MM.1S (cell line): ENCODE measurements around the gene PATE1.
"Not testable (repeated sequence)": the region's sequence is repeated elsewhere in the genome, so short reads cannot be mapped to it uniquely, and the experiment has no call there.

ENCODE experiments used
- DNase-seq: peaks from one replicate; pipeline ENCODE4 v3.0.0-alpha.2; 2015
- H2AFZ ChIP-seq: fragments of 300-600 bp; sonication (generic); 2 replicates; pipeline ENCODE4 v1.6.0; 2016; ENCODE audit warnings: antibody characterized with exemption, low read length
- H3F3A ChIP-seq: fragments of 300-600 bp; sonication (generic); 2 replicates; pipeline ENCODE4 v1.6.1; 2016; ENCODE audit warnings: mild to moderate bottlenecking, antibody characterized with exemption, low read length, moderate library complexity, mixed read lengths; ENCODE audit not compliant: insufficient read depth
- H3K27ac ChIP-seq: fragments of 300-600 bp; sonication (generic); 2 replicates; pipeline ENCODE4 v1.5.1; 2016; ENCODE audit warnings: mild to moderate bottlenecking, low read length
- H3K27me3 ChIP-seq: fragments of 300-600 bp; sonication (generic); replicated peaks from 2 replicates; pipeline ENCODE4 v1.6.0; 2016; ENCODE audit warnings: low read length; ENCODE audit not compliant: insufficient read depth
- H3K36me3 ChIP-seq: fragments of 300-600 bp; sonication (generic); replicated peaks from 2 replicates; pipeline ENCODE4 v1.6.1; 2016; ENCODE audit warnings: mild to moderate bottlenecking, low read length, mixed read lengths; ENCODE audit not compliant: insufficient read depth
- H3K4me1 ChIP-seq: fragments of 300-600 bp; sonication (generic); 2 replicates; pipeline ENCODE4 v1.6.1; 2016; ENCODE audit warnings: low read length, mixed read lengths
- H3K4me2 ChIP-seq: fragments of 300-600 bp; sonication (generic); 2 replicates; pipeline ENCODE4 v1.6.0; 2016; ENCODE audit warnings: low read depth, low read length
- H3K4me3 ChIP-seq: fragments of 300-600 bp; sonication (generic); 2 replicates; pipeline ENCODE4 v1.5.1; 2016; ENCODE audit warnings: low read length, mixed read lengths
- H3K79me2 ChIP-seq: fragments of 300-600 bp; sonication (generic); 2 replicates; pipeline ENCODE4 v1.6.1; 2016; ENCODE audit warnings: mixed run types, low read length, mixed read lengths
- H3K9ac ChIP-seq: fragments of 300-600 bp; sonication (generic); 2 replicates; pipeline ENCODE4 v1.6.1; 2016; ENCODE audit warnings: low read length, mixed read lengths
- H3K9me2 ChIP-seq: fragments of 300-600 bp; sonication (generic); replicated peaks from 2 replicates; pipeline ENCODE4 v1.6.1; 2016; ENCODE audit warnings: mild to moderate bottlenecking, low read length, mixed read lengths; ENCODE audit not compliant: insufficient read depth
- H3K9me3 ChIP-seq: fragments of 300-600 bp; sonication (generic); replicated peaks from 2 replicates; pipeline ENCODE4 v1.6.1; 2016; ENCODE audit warnings: mild to moderate bottlenecking, low read length, mixed read lengths; ENCODE audit not compliant: insufficient read depth
- H4K20me1 ChIP-seq: fragments of 300-600 bp; sonication (generic); 2 replicates; pipeline ENCODE4 v1.6.1; 2016; ENCODE audit warnings: mild to moderate bottlenecking, low read length, moderate library complexity, mixed read lengths; ENCODE audit not compliant: insufficient read depth
- EZH2 ChIP-seq: fragments of 300-600 bp; sonication (generic); optimal IDR thresholded peaks from 2 replicates; pipeline ENCODE3; 2017; ENCODE audit warnings: low read depth, mild to moderate bottlenecking, antibody characterized with exemption, low read length, mixed read lengths
- EZH2phosphoT487 ChIP-seq: fragments of 300-600 bp; sonication (generic); IDR thresholded peaks from 2 replicates; pipeline ENCODE4 v1.6.1; 2018; ENCODE audit warnings: antibody characterized with exemption, low read length
- TF ChIP-seq, protein P1 (sequence below): fragments of 300-600 bp; sonication (generic); IDR thresholded peaks from 2 replicates; pipeline ENCODE4 v1.5.1; 2016; ENCODE audit warnings: antibody characterized with exemption, low read length, mixed read lengths

Gene PATE1, protein sequence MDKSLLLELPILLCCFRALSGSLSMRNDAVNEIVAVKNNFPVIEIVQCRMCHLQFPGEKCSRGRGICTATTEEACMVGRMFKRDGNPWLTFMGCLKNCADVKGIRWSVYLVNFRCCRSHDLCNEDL

DNA sequence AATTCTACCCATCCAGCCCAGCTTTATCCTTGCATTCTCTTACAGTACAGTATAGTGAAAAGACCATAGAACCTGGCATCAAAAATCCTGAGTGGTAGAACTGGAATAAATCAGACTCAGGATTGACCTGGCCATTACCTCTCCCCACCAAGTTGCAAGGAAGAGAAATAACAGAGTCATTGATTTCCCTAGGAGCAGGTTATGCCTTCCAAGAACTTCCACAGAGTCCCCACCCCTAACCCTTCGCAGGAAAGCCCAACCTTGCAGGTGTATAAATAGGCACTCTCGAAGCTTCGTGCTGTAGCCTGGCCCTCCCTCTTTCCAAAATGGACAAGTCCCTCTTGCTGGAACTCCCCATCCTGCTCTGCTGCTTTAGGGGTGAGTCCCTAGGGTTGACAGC is at the start of gene PATE1:
Gene PATE1, plus strand, starts transcription at position 301 of the 400 bp plus-strand sequence. Its CDS starts 26 bp downstream, at position 327.
- H3K27ac ChIP-seq: no peak within 1 kb of the TSS
- H3K27me3 ChIP-seq: no peaks in the 10 kb centered on the region
- TF ChIP-seq, protein P1, sequence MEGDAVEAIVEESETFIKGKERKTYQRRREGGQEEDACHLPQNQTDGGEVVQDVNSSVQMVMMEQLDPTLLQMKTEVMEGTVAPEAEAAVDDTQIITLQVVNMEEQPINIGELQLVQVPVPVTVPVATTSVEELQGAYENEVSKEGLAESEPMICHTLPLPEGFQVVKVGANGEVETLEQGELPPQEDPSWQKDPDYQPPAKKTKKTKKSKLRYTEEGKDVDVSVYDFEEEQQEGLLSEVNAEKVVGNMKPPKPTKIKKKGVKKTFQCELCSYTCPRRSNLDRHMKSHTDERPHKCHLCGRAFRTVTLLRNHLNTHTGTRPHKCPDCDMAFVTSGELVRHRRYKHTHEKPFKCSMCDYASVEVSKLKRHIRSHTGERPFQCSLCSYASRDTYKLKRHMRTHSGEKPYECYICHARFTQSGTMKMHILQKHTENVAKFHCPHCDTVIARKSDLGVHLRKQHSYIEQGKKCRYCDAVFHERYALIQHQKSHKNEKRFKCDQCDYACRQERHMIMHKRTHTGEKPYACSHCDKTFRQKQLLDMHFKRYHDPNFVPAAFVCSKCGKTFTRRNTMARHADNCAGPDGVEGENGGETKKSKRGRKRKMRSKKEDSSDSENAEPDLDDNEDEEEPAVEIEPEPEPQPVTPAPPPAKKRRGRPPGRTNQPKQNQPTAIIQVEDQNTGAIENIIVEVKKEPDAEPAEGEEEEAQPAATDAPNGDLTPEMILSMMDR: no peak
- TF ChIP-seq EZH2phosphoT487: no peak
- no peak for TF ChIP-seq EZH2
- H3F3A ChIP-seq: no peaks in the 10 kb centered on the region
- H3K36me3 ChIP-seq: no peaks in the 10 kb centered on the region
- no peaks in the 10 kb centered on the region for H3K9me3 ChIP-seq
- H3K4me2 ChIP-seq: no peak within 1 kb of the TSS
- H3K9me2 ChIP-seq: no peaks in the 10 kb centered on the region
- H2AFZ ChIP-seq: no peak within 1 kb of the TSS
- no peak within 1 kb of the TSS for H3K4me3 ChIP-seq
- H3K9ac ChIP-seq: no peak within 1 kb of the TSS
- no peaks in the 10 kb centered on the region for H3K79me2 ChIP-seq
- H3K4me1 ChIP-seq: no peaks in the 10 kb centered on the region
- DNase-seq: no peak
- no peaks in the 10 kb centered on the region for H4K20me1 ChIP-seq

DNA sequence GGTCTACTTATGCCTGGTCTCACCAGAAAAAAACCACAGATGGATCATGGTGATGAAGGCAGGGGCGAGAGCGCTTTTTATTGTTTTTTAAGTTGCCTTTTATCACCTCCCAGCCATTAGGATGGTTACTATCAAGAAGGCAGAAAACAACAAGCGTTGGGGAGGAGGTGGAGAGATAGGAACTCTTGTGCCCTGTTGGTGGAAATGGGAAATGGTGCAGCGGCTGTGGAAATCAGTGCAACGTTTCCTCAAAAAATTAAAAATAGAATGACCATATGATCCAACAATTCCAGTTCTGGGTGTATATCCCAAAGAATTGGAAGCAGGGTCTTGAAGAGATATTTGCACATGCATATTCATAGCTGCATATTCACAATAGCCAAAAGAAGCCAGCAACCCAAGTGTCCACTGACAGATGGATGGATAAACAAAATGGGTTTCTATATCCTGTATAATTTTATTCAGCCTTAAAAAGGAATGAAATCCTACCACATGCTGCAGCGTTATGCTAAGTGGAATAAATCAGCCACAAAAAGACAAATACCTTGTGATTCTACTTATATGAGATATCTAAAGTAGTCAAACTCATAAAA is 45.0 kb upstream of the PATE1 start:
- TF ChIP-seq EZH2 (no peak), EZH2phosphoT487 (no peak)
- TF ChIP-seq, protein P1: no peak
- H3K27me3 ChIP-seq: no peaks in the 10 kb centered on the region
- no peaks in the 10 kb centered on the region for H3F3A ChIP-seq
- H3K9ac ChIP-seq: no peak overlapping the region
- no peaks in the 10 kb centered on the region for H4K20me1 ChIP-seq
- no peak for DNase-seq
- no peaks in the 10 kb centered on the region for H3K4me1 ChIP-seq
- no peak overlapping the region for H3K27ac ChIP-seq
- no peak overlapping the region for H2AFZ ChIP-seq
- H3K4me3 ChIP-seq: no peak overlapping the region
- no peaks in the 10 kb centered on the region for H3K9me2 ChIP-seq
- no peaks in the 10 kb centered on the region for H3K36me3 ChIP-seq
- no peaks in the 10 kb centered on the region for H3K79me2 ChIP-seq
- no peak overlapping the region for H3K4me2 ChIP-seq
- no peaks in the 10 kb centered on the region for H3K9me3 ChIP-seq

DNA sequence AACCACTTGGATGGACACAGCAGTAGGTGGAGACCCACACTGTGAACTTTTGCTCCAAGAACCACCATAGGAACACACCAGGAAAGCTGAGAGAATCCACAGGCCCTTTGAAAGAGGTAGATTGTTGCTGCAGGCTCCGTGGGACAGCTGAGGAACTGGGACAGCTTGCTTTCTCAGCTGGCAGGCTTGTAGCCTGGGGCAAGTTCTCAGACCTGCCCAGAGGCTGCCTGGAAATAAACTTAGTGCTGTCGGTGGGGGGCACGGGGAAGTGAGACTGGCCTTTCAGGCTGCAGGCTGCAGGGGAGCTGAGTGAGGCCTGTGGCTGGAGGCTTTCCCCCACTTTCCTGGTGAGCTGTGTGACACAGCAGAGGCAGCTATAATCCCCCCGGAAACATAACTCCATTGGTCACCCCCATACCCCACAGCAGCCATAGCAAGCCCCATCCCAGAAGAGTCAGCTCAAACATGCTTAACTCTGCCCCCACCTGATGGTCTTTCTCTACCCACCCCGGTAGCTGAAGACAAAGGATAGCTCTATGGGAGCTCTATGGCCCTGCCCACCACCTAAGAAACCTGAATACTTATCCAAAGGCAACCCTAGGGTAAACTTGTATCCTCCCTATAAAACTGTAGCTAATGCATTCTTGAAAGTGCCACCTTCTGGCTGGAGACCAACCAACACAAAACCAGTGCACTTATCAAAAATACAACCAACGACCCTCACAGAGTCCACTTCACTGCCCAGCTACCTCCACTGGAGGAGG is 44.0 kb upstream of the PATE1 start:
- Histone ChIP-seq H3K4me2 (no peak overlapping the region), H3F3A (no peaks in the 10 kb centered on the region), H3K27me3 (no peaks in the 10 kb centered on the region), H3K27ac (no peak overlapping the region), H3K36me3 (no peaks in the 10 kb centered on the region), H3K9me3 (no peaks in the 10 kb centered on the region), H2AFZ (no peak overlapping the region), H3K4me1 (no peaks in the 10 kb centered on the region), H3K4me3 (no peak overlapping the region), H4K20me1 (no peaks in the 10 kb centered on the region), H3K9me2 (no peaks in the 10 kb centered on the region), H3K79me2 (no peaks in the 10 kb centered on the region), H3K9ac (no peak overlapping the region)
- no peak for DNase-seq
- TF ChIP-seq EZH2phosphoT487 (no peak), EZH2 (no peak)

DNA sequence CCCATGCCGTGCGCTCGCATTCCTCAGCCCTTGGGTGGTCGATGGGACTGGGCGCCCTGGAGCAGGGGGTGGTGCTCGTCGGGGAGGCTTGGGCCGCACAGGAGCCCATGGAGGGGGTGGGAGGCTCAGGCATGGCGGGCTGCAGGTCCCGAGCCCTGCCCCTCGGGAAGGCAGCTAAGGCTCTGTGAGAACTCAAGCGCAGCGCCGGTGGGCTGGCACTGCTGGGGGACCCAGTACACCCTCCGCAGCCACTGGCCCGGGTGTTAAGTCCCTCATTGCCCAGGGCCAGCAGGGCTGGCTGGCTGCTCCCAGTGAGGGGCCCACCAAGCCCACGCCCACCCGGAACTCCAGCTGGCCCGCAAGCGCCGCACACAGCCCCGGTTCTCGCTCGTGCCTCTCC is 41.4 kb upstream of the PATE1 start:
- DNase-seq, H3K36me3 ChIP-seq, H3K9ac ChIP-seq, H4K20me1 ChIP-seq, H2AFZ ChIP-seq, H3K4me1 ChIP-seq, H3K9me3 ChIP-seq, H3K79me2 ChIP-seq, H3K27me3 ChIP-seq, H3F3A ChIP-seq, H3K27ac ChIP-seq, H3K4me2 ChIP-seq, H3K4me3 ChIP-seq, H3K9me2 ChIP-seq: not testable (repeated sequence)
